ENCODE data around the gene CDK6. TPM values are rescaled to one million over a fixed set of nuclear protein-coding genes. Genes with fewer than 3 reads are reported as not detected.

CDK6 gene
- total RNA-seq, 4 donors from 2014 or later = 9.5 to 21.4 (median 15.9) TPM

- no peak for TF ChIP-seq CTCF (IDR thresholded peaks at IDR 0.05; ENCODE audit: low read depth)
Observed at GRCh38 chr7:92639966-92640365, 196.4 kb downstream of the CDK6 start.

GRCh38 chr7:92639213-92639896 lies 197.0 kb downstream of the CDK6 start:
- TF ChIP-seq CTCF (IDR thresholded peaks at IDR 0.05; ENCODE audit: low read depth) = no peak

GRCh38 chr7:92636018-92636560 lies 200.3 kb downstream of the CDK6 start:
- TF ChIP-seq CTCF (IDR thresholded peaks at IDR 0.05; ENCODE audit: low read depth) = no peak

- no peak for TF ChIP-seq CTCF (IDR thresholded peaks at IDR 0.05; ENCODE audit: low read depth)
Observed at GRCh38 chr7:92635538-92635937, 200.8 kb downstream of the CDK6 start.

- TF ChIP-seq CTCF (IDR thresholded peaks at IDR 0.05; ENCODE audit: low read depth) = no peak
Observed at GRCh38 chr7:92634924-92635519, 201.4 kb downstream of the CDK6 start.

- no peak for TF ChIP-seq CTCF (IDR thresholded peaks at IDR 0.05; ENCODE audit: low read depth)
Observed at GRCh38 chr7:92634205-92634604, 202.2 kb downstream of the CDK6 start.

DNA sequence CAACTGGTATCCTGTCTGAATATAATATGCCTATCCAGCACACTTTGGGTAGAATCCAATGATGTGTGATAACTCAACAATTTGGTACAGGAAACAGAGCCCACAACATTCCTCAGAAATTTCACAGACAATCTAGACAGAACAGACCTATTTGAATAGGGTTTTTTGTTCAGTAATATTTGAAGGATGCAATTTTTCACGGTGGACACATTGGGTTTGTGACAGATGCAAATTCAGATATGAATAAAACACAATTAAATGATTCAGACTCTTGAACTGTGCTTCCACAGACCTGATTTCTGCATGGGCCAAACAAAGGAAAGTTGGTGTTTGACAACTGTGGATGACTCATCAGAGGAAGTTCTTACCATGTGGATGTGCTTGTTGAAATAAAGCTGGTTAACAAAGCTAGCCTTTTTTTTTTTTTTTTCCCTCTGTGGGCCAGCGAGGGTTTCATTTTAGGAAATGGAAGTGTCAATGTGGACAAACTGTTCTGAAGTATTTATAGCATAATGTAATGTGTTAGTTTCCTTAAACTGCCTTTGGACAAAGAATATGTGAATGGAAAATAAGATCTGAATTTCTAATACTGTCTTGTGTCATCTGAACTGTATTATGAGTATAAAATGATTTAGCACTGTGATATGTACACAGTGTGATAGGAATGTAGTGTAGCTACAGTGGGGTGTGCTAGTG lies 203.0 kb downstream of the CDK6 start:
- no peak for TF ChIP-seq CTCF (IDR thresholded peaks at IDR 0.05; ENCODE audit: low read depth)
